Epidermal melanocyte (primary cell): Measurements from ENCODE around the gene CILP.
"Not testable (repeated sequence)": the region's sequence is repeated elsewhere in the genome, so short reads cannot be mapped to it uniquely, and the experiment has no call there.

Source experiments
- DNase-seq: peaks from one replicate; pipeline ENCODE4 v3.0.0; 2011; ENCODE audit warnings: low spot score; ENCODE audit not compliant: insufficient read length

Gene CILP

DNA sequence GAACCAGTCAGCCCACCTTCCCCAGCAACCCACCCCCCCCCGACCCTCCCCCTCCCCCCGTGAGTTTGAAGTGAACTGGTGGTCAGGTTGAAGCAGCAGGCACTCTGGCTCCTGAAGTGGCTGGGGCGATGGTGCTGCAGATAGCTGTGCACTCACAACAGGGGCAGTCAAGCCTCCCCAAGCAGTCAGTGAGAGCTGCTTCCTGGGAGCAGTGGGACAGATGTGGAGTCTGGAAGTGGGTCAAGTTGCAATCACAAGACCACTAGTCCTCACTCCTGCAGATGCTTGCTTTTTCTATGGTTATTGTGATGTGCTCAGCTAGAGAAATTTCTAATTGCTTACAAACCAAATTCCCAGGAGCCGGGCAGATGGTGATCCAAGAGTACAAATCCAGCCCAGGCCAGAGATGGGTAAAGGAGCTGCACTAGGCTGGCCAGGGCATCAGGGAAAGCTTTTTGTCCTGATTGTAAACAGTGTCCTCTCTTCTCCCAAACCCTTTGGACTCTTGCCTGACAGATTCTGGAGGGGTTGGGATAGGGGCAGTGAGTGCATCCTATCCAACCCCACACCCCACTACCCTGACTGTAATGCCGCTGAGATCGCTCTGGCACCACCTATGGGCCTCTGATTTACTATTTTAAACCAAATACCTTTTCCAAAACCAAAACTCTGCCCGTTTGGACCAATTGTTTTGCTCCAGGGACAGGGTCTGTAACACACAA is 16.3 kb downstream of the CILP start:
- peak; percentile 34 for DNase-seq

DNA sequence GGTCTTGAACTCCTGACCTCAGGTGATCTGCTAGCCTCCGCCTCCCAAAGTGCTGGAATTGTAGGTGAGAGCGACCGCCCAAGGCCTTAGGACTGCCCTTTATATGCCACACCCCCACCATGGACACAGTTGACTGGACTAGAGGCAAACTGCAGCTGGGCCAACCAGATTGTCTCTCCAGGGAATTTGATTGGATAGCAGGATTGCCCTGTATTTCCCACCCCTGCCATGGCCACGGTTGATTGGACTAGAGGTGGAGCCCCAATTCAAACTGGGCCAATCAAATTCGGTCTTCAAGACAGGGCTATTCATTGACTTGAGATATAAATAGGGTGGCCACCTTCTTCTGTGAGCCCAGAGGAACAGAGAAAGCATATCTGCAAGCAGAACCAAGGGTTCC is 19.3 kb downstream of the CILP start:
- DNase-seq = no peak

DNA sequence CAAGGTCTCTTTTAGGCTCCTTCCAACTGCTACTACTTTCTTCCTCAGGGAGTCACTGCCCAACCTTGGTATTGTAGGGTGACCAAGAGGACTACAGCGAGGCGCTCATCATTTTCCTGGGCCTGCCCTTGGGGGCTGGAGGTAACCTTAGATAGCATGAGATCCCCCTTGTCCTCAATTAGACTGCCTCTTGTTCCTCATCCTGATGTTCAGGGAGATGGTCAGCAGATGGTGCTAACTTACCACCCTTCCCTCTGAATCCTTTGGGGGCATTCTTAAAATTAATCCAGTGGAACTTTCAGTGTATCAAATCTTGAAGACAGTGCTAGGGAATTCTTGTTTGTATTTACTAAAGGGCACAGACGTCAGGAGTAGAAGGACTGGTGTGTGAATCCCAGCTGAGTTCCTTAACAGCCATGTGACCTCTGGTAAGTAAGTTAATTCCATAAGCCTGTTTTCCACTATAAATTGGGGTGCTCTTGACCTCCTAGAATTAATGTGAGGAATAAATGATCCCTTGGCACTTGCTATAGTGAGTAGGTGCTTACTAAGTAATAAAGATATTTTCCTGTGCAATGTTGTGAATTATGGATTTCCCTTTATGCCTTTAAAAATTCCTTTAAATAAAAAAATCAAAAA is 22.1 kb downstream of the CILP start:
- peak; percentile 42 for DNase-seq

DNA sequence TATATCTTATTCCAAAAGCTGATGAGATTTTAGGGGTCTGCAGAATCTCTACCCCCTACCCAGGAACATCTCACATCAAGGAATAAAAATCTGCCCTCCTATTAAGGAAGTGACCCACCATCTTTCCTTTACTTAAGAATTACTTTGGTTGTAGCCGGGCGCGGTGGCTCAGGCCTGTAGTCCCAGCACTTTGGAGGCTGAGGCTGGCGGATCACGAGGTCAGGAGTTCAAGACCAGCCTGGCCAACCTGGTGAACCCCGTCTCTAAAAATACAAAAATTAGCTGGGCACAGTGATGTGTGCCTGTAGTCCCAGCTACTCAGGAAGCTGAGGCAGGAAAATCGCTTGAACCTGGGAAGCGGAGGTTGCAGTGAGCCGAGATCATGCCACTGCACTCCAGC is 22.8 kb downstream of the CILP start:
- not testable (repeated sequence) for DNase-seq

DNA sequence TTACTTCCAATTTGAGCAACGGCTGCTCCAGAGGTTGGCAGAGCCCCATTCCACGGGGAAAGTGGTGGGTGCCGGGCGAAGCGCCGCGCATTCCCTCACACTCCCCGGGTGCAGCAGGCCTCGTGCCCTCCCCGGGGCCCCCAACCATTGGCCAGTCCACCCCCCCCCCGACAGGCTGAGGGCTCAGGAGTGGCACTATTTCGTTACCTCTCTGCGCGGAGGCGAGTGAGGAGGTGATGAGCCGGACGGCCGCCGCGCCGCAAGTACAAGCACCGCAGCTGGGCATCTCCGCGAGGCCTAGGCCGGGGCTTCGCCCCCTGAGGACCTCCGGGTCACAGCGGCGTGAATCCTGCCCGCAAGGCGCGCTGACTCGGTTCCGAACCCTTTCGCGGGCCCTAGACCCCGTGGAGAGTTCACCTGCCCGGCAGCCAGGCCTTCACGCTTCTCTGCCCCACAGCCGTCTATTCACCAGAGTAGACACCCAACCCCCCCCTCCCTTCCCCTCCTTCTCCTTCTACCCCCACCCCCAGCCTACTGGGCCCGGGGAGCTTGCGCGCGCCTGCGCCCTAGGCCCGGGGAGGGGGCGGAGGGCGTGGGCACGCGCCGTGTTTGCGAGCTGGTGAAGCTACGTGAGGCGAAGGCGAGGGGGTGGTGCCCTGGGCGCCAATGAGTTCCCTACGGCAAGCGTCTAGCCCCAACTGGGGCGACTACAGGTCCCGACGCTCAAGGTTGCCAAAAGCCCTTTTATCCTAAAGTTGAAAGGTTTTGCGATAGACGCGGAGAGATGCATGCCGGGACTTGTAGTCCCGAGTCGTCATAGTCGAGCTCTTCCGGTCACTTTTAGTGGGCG is 26.2 kb downstream of the CILP start, which contains the start of gene CLPX:
Gene CLPX (minus strand): TSS at position 475 of the 850 bp plus-strand sequence. CDS start 189 bp downstream, at position 286.
- peak; percentile 51 for DNase-seq

DNA sequence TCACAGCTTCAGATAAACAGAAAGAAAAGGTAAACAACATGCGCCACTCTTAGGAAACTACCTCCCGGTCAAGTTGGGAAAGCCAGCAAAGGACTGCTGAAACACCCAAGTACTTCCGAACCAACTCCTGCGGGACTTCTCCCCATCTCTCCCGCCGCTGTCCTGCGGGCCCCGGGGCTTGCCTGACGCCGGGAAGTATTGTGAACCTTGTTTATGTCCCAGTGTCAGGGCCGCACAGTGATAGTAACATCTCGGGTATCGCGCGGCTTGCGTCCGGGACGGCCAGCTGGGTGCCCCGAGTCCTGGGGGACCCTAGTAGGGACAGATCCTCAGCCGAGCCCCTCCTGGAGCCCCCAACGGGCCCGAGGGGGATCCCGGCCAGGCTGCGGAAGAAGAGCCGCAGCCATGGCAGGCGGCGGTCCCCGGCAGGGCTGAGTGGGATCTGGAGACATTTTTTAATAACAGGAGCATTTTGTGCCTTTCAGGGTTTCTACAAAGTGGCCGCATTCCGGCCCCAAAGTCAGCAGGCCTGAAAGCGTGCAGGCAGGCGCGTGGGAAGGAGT is 26.9 kb downstream of the CILP start:
- DNase-seq = no peak

DNA sequence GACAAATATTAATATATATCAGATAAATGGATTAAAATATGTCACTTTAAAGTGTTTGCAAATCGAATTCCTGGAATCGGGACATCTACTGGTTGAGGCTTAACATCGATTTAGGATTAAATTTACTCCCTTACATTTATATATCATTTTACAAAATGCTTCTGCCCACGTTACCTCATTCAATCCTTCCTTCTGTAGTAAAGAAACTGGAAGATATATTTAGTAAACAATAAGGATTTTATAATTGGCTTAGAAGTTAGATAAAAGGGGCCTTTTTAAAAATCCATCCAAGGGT is 27.5 kb downstream of the CILP start:
- DNase-seq = no peak

DNA sequence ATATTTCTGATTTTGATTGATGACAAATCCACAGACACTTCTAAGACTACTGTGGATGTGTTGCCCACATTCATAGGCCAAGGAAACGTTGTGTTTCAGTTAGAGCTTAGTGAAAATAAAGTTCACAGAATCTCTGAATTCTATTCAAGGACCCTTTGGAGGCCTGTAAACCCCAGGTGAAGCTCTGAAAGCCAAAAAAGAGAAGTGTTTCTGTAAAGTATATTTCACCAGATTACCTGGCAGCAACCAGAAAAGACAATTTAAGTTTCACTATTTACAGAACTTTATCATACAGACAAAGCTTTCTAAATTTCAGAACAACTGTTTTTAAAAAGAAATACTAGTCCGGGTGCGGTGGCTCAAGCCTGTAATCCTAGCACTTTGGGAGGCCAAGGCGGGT is 28.7 kb downstream of the CILP start:
- DNase-seq = no peak

DNA sequence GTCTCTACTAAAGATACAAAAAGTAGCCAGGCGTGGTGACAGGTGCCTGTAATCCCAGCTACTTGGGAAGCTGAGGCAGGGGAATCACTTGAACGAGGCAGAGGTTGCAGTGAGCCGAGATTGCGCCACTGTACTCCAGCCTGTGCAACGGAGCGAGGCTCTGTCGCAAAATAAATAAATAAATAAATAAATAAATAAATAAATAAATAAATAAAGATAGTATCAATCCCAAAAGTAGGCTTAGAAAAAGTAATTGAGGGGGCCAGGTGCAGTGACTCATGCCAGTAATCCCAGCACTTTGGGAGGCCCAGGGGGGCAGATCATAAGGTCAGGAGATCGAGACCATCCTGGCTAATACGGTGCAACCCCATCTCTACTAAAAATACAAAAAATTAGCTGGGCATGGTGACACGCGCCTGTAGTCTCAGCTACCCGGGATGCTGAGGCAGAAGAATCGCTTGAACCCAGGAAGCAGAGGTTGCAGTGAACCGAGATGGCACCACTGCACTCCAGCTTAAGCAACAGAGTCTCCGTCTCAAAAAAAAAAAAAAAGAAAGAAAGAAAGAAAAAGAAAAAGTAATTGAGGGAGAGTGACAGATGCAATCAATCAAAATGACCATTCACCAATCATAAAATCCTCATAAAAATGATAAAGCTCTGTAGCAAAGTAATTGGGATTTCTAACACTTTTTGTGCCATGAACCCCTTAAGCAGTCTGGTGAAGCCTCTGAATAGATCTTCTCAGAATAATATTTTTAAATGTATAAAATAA is 29.5 kb downstream of the CILP start:
- DNase-seq = not testable (repeated sequence)

DNA sequence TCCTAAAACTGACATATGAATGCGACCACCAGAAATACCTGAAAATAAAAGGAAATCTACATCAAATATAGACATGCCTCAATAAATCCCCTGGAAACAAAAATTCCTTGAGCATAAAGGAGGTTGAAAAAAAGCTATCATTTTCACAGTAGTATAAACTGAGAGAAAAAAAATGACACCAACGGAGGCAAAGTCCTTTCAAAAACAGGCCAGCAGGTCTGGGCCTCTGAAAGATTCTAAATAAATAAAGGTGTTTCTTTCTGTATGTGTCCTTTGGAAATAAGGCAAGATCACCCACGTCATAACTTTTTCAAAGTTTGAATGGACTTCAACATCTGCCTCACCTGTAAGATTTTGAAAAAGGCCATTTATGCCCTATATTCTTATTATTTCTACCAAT is 31.1 kb downstream of the CILP start:
- no peak for DNase-seq

DNA sequence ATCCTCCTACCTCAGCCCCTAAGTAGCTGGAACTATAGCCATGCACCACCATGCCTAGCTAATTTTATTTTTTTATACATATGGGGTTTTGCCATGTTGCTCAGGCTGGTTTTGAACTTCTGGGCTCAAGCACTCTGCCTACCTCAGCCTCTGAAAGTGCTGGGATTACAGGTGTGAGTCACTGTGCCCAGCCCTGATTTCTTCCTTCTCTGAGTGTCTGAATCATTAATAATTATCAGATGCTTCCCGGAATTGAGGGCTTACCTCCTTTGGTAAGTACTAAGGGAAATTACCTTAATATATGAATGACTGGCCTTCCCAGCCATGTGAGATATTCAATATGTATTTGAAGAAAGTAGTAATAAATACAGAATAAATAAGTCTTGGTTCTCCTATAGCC is 33.4 kb downstream of the CILP start:
- no peak for DNase-seq

DNA sequence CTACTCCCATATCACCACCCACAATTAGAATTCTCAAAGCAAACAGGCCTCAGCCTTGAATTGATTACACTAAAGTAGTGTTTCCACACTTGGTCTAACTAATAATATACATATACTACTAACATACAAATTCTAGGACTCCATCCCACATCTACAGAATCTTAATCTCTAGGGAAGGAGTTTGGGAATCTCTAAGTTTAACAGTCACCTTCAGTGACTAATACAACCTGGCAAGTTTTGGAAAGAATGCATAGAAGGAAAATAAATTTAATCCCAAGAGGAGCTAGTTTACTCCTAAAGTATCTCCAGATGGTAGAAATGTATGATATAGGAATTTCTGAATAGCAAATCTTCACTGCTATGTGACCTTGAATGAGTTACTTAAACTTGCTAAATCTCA is 35.2 kb downstream of the CILP start:
- DNase-seq = no peak

DNA sequence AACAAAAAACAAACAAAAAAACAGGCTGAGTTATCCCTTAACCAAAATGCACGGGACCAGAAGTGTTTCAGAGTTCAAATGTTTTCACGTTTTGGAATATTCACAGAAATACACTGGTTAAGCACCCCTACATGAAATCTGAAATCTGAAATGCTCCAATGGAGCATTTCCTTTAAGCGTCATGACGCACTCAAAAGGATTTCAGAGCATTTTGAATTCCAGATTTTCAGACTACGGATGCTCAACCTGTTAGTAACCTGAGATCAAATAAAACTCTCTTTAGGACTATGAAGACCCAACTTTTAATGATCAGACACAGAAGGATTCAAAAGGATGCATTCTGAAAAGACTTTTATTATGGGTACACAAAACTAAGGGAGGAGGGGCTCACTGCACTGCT is 35.8 kb downstream of the CILP start:
- DNase-seq = no peak

DNA sequence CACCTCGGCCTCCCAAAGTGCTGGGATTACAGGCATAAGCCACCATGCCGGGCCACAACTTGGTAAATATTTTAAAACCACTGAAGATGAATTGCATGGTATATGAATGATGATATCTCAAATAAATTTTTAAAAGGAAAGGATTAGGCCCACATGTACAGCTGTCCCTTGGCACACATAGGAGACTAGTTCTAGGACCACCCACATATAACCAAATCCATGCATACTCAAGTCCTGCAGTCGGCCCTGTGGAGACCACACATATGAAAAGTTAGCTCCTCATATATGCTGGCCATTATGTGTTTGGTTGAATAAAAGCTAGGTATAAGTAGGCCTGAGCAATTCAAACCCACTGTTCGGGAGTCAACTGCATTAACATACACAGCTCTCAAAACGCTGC is 36.8 kb downstream of the CILP start:
- DNase-seq = no peak

DNA sequence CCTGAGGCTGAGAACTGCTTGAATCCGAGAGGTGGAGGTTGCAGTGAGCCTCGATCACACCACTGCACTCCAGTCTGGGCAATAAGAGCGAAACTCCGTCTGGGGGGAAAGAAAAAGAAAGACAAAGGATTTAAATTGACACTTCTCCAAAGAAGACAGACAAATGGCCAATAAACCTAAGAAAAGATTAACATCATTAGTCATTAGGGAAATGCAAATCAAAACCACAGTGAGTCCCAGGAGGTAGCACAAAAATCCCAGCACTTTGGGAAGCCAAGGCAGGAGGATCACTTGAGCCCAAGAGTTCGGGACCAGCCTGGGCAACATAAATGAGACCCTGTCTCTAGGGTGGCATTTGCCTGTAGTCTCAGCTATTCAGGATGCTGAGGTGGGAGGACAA is 38.7 kb downstream of the CILP start:
- no peak for DNase-seq

DNA sequence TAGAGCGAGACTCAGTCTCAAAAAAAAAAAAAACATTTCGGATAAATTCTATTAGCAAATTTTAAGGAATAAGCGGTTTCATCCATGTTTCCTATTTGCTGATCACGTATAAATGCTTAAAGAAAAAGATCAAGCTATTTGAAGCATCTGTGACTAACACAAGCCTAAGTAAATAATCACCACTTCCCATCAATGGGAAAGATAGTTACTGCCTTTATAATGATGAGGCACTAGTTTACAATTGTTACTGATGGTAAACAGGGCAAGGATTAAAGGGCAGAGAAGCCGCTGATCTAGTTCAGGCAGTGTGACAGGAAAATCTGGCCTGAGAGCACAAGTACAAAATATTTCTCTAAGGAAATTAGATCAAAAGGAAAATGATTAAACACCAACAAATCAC is 39.8 kb downstream of the CILP start:
- no peak for DNase-seq

DNA sequence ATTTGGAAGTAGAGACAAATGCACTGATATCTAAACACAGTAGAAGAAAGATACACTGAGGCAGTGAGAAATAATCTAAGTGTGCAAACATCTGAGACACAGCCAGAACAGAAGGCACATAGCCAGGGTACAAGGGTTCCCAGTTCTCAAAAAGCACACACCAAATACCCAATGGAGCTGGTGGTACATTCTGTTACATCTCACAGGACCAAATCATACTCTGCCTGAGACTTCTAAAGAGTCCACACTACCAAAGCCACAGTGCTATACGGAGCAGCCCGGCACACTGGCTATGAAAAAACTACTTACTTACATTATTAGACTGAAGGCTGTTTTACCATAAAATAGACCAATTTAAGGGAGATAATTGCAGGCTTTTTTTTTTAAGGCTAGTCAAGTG is 45.4 kb downstream of the CILP start:
- no peak for DNase-seq

DNA sequence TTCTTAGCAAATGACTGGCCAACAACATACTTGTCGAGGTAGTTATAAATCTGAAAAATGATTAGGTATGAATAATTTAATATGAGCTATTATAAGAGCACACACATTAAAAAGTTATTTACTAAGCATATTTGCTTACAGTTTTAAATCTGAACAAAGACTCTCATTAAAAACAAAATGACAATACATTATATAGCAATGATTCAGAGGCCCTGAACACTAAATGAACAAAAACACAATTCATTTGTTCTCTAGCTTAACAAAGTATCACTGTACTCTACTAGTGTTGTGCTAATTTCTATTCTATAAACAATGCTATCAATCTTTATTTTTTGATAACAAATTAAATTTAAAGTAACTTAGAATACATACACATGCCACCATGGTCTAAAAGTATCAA is 47.1 kb downstream of the CILP start:
- DNase-seq = no peak

DNA sequence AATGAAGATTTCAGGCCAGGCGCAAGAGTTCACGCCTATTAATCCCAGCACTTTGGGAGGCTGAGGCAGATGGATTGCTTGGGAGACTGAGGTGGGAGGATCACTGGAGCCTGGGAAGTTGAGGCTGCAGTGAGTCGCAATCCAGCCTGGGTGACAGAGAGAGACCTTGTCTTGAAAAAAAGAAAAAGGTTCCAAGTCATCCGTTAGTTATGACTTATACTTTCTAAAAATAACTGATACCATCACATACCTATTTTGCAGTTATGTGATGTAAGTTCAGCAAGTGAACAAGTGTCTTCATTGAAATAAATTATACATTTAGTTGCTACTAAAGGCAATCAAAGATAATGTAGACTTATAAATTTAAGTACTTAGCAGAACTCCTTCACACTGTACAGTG is 48.2 kb downstream of the CILP start:
- no peak for DNase-seq

DNA sequence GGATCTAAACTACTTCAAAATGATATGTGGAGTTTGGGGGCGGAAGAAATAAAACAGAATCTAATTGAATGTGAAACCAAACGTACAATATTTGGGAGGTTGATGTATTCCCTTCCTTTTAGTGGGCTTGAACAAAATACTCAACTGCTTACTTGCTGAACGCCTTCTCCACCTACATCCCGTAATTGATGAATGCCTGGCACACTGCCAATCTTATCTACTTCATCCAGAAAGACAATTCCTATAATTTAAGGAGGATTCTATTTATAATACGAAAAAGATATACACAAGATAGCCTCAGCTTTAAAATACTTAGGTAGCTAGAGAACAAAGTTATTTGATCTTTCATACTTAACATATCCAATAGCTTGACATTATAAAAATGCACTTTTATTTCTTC is 54.6 kb downstream of the CILP start:
- no peak for DNase-seq

DNA sequence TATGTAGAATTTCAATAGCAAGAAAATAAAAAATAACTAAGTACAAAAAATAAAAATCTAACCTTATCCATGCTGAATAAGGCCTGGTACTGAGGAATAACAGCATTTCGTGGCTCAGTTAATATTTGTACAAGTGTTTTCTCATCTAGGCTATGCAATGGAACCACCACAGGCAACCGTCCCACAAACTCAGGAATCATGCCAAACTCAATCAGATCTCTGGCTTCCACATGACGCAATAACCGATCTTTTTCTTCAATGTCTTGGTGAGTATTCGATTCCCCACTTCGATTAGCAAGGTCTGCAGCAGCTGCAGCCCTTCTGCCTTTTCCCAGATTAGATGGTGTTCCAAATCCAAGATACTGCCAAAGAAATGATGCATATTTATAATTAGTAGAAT is 56.6 kb downstream of the CILP start:
- no peak for DNase-seq
